ENCODE measurements around the gene ZNF221.

ZNF221 gene

GRCh38 chr19:43956827-43957226 lies 5.8 kb downstream of the ZNF221 start:
- H3K9ac ChIP-seq, result no peak overlapping the region
- no peaks in the 10 kb centered on the region for H3K4me1 ChIP-seq
- H3K27me3 ChIP-seq (ENCODE audit: control insufficient read depth, insufficient read depth, low read length), result no peaks in the 10 kb centered on the region
- peaks cover 2% of the 10 kb centered on the region for H3K9me3 ChIP-seq (ENCODE audit: control insufficient read depth, low read length)
- H3K79me2 ChIP-seq, result no peaks in the 10 kb centered on the region
- H2AFZ ChIP-seq, result no peak overlapping the region
- H3K4me2 ChIP-seq (ENCODE audit: low read length), result no peak overlapping the region
- H3K4me3 ChIP-seq (ENCODE audit: low read depth, low read length), result no peak overlapping the region
- TF ChIP-seq, protein P1, sequence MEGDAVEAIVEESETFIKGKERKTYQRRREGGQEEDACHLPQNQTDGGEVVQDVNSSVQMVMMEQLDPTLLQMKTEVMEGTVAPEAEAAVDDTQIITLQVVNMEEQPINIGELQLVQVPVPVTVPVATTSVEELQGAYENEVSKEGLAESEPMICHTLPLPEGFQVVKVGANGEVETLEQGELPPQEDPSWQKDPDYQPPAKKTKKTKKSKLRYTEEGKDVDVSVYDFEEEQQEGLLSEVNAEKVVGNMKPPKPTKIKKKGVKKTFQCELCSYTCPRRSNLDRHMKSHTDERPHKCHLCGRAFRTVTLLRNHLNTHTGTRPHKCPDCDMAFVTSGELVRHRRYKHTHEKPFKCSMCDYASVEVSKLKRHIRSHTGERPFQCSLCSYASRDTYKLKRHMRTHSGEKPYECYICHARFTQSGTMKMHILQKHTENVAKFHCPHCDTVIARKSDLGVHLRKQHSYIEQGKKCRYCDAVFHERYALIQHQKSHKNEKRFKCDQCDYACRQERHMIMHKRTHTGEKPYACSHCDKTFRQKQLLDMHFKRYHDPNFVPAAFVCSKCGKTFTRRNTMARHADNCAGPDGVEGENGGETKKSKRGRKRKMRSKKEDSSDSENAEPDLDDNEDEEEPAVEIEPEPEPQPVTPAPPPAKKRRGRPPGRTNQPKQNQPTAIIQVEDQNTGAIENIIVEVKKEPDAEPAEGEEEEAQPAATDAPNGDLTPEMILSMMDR (IDR thresholded peaks at IDR 0.05), result no peak
- no peaks in the 10 kb centered on the region for H3K36me3 ChIP-seq (ENCODE audit: control insufficient read depth, insufficient read depth, low read length)
- H3K27ac ChIP-seq, result no peak overlapping the region

GRCh38 chr19:43957891-43958290 lies 6.9 kb downstream of the ZNF221 start:
- H2AFZ ChIP-seq, result no peak overlapping the region
- H3K4me3 ChIP-seq (ENCODE audit: low read depth, low read length), result no peak overlapping the region
- no peaks in the 10 kb centered on the region for H3K27me3 ChIP-seq (ENCODE audit: control insufficient read depth, insufficient read depth, low read length)
- TF ChIP-seq, protein P1 (IDR thresholded peaks at IDR 0.05), result no peak
- H3K79me2 ChIP-seq, result no peaks in the 10 kb centered on the region
- no peak overlapping the region for H3K4me2 ChIP-seq (ENCODE audit: low read length)
- H3K27ac ChIP-seq, result no peak overlapping the region
- no peak overlapping the region for H3K9ac ChIP-seq
- H3K9me3 ChIP-seq (ENCODE audit: control insufficient read depth, low read length), result peaks cover 6% of the 10 kb centered on the region
- H3K4me1 ChIP-seq, result no peaks in the 10 kb centered on the region
- H3K36me3 ChIP-seq (ENCODE audit: control insufficient read depth, insufficient read depth, low read length), result no peaks in the 10 kb centered on the region

GRCh38 chr19:43960411-43960810 lies 9.4 kb downstream of the ZNF221 start:
- Histone ChIP-seq H3K9me3 (ENCODE audit: control insufficient read depth, low read length) (peaks cover 12% of the 10 kb centered on the region), H3K36me3 (ENCODE audit: control insufficient read depth, insufficient read depth, low read length) (peaks cover 10% of the 10 kb centered on the region), H3K27ac (no peak overlapping the region), H3K79me2 (no peaks in the 10 kb centered on the region), H3K4me1 (no peaks in the 10 kb centered on the region), H3K4me2 (ENCODE audit: low read length) (no peak overlapping the region), H3K27me3 (ENCODE audit: control insufficient read depth, insufficient read depth, low read length) (no peaks in the 10 kb centered on the region), H3K9ac (no peak overlapping the region), H3K4me3 (ENCODE audit: low read depth, low read length) (no peak overlapping the region), H2AFZ (no peak overlapping the region)
- TF ChIP-seq, protein P1 (IDR thresholded peaks at IDR 0.05), result no peak

DNA sequence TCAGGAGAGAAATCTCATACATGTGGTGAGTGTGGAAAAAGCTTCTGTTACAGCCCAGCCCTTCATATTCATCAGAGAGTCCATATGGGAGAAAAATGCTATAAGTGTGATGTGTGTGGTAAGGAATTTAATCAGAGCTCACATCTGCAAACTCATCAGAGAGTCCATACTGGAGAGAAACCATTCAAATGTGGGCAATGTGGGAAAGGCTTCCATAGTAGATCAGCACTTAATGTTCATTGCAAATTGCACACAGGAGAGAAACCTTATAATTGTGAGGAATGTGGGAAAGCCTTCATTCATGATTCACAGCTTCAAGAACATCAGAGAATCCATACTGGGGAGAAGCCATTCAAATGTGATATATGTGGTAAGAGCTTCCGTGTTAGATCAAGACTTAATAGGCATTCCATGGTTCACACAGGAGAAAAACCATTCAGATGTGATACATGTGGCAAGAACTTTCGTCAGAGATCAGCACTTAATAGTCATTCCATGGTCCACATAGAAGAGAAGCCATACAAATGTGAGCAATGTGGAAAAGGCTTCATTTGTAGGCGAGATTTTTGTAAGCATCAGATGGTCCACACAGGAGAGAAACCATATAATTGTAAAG lies 15.2 kb downstream of the ZNF221 start:
- Histone ChIP-seq H3K36me3 (ENCODE audit: control insufficient read depth, insufficient read depth, low read length) (peaks cover 36% of the 10 kb centered on the region), H3K27me3 (ENCODE audit: control insufficient read depth, insufficient read depth, low read length) (no peaks in the 10 kb centered on the region), H3K4me2 (ENCODE audit: low read length) (no peak overlapping the region), H3K4me1 (no peaks in the 10 kb centered on the region), H3K27ac (no peak overlapping the region), H3K79me2 (no peaks in the 10 kb centered on the region), H3K4me3 (ENCODE audit: low read depth, low read length) (no peak overlapping the region), H3K9me3 (ENCODE audit: control insufficient read depth, low read length) (peaks cover 30% of the 10 kb centered on the region), H2AFZ (no peak overlapping the region), H3K9ac (no peak overlapping the region)
- TF ChIP-seq, protein P1 (IDR thresholded peaks at IDR 0.05), result no peak

- TF ChIP-seq, protein P1 (IDR thresholded peaks at IDR 0.05), result no peak
- H3K4me3 ChIP-seq (ENCODE audit: low read depth, low read length), result no peak overlapping the region
- peaks cover 3% of the 10 kb centered on the region for H3K9me3 ChIP-seq (ENCODE audit: control insufficient read depth, low read length)
- no peak overlapping the region for H3K4me2 ChIP-seq (ENCODE audit: low read length)
- peaks cover 4% of the 10 kb centered on the region for H3K36me3 ChIP-seq (ENCODE audit: control insufficient read depth, insufficient read depth, low read length)
- H2AFZ ChIP-seq, result no peak overlapping the region
- H3K9ac ChIP-seq, result no peak overlapping the region
- H3K4me1 ChIP-seq, result no peaks in the 10 kb centered on the region
- no peaks in the 10 kb centered on the region for H3K79me2 ChIP-seq
- no peak overlapping the region for H3K27ac ChIP-seq
- no peaks in the 10 kb centered on the region for H3K27me3 ChIP-seq (ENCODE audit: control insufficient read depth, insufficient read depth, low read length)
These were observed 25.7 kb downstream of the ZNF221 start for GRCh38 chr19:43976732-43977131.
